ENCODE results near the gene BCAS3.

The BCAS3 gene

GRCh38 chr17:61072648-61073047, 395.0 kb downstream of the BCAS3 start:
- no peak for DNase-seq (ENCODE audit: low spot score)
- TF ChIP-seq CTCF (conservative IDR thresholded peaks at IDR 0.05; ENCODE audit: low read depth), result no peak
- POLR2A ChIA-PET (ENCODE audit: low non-redundant PET), result interaction anchor here (0.6 kb wide), 1 partner anchor 270 kb away, joined by 8 read pairs; no protein-coding TSS in a partner anchor
- CTCF ChIA-PET, result interaction anchor here (0.6 kb wide), 1 partner anchor 130 kb away, joined by 3 read pairs; no protein-coding TSS in a partner anchor
- no peak overlapping the region for H3K27ac ChIP-seq

DNA sequence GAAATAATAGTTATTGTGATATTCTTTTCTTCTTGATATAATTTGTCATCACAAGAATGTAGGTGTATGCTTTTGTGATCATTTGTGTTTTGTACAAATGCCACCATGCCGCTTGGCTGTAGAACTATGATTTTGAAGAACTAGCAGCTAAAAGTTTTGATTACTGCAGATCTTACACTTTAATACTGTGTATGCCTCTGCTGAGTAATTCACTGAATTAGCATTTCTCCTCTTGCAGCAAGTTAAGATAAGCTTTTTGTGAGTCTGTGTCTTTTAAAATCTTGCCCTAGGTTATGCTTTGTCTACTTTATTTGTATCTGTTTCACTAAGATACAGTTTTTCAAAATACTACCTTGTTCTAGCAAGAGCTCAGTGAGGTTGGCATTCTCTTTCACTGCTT, 395.5 kb downstream of the BCAS3 start:
- POLR2A ChIA-PET (ENCODE audit: low non-redundant PET), result no interaction called here
- CTCF ChIA-PET, result no interaction called here
- TF ChIP-seq CTCF (conservative IDR thresholded peaks at IDR 0.05; ENCODE audit: low read depth), result no peak
- no peak for DNase-seq (ENCODE audit: low spot score)
- H3K27ac ChIP-seq, result no peak overlapping the region

DNA sequence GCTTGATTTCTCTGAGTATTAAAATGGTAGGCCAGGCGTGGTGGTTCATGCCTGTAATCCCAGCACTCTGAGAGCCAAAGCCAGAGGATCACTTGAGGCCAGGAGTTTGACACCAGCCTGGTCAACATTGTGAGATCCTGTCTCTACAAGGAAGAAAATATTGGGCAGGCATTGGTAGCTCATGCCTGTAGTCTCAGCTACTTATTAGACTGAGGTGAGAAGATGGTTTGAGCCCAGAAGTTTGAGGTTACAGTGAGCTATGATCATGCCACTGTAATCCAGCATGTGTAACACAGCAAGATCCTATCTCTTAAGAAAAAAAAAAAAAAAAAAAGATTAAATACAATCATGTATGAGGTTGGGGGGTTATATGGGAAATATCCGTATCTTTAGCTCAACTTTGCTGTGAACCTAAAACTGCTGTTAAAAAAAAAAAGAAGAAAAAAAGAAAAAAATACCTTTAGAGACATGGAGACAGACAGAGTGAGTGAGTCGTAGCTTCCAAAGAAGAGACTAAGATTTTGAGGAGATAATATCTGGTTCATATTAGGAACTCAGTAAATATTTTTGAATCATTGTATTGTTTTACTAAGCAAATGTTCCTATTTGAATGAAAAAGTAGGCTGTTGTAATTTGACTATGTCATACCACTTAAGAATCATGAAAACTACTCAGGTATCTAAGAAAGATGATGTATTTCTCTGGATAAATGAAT, 396.3 kb downstream of the BCAS3 start:
- CTCF ChIA-PET, result no interaction called here
- POLR2A ChIA-PET (ENCODE audit: low non-redundant PET), result interaction anchor here (0.6 kb wide), 2 partner anchors 180 to 1160 kb away, joined by 3 to 4 read pairs; no protein-coding TSS in a partner anchor

DNA sequence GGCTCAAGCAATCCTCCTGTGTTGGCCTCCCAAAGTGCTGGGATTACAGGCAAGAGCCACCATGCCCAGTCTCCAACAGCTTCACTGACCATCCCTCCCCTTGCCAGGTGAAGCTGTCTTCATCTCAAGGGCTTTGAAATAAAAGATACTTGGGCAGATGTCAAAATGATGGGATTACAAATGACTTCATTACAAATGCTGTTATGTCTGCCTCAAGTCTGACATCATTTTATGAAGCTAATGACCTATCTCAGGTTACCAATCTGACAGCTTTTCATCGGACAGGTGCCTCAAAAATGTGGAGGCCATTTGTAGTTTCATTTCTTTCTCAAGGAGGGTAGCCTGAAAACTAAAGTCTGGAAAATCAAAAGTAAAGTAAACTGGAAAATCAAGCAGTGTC, 398.3 kb downstream of the BCAS3 start:
- DNase-seq (ENCODE audit: low spot score), result no peak
- CTCF ChIA-PET, result no interaction called here
- H3K27ac ChIP-seq, result no peak overlapping the region
- POLR2A ChIA-PET (ENCODE audit: low non-redundant PET), result no interaction called here
- no peak for TF ChIP-seq CTCF (conservative IDR thresholded peaks at IDR 0.05; ENCODE audit: low read depth)

More for the DNA sequence above, 396.3 kb downstream of the BCAS3 start:
- DNase-seq (ENCODE audit: low spot score), result no peak
- TF ChIP-seq CTCF (conservative IDR thresholded peaks at IDR 0.05; ENCODE audit: low read depth), result no peak
- no peak overlapping the region for H3K27ac ChIP-seq

DNA sequence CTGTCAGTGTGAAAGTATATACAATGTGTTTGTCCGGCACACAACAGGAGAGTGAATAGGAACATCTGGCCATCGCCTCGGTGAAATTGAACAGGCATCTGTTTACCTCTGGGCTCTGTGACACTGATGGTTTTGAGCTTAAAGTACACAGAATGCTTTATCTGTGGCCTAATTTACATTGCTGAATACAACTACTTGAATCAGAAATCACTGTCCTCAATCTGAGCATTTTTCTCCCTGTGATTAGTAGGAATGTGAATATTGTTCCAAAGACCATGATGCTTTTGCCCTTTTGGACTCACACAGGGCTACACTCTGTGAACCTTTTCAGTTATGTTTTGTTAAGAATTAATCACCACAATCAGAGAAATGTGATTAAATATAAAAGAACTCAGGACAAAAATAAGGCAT, 399.0 kb downstream of the BCAS3 start:
- H3K27ac ChIP-seq, result no peak overlapping the region
- TF ChIP-seq CTCF (conservative IDR thresholded peaks at IDR 0.05; ENCODE audit: low read depth), result no peak
- POLR2A ChIA-PET (ENCODE audit: low non-redundant PET), result no interaction called here
- no peak for DNase-seq (ENCODE audit: low spot score)
- CTCF ChIA-PET, result no interaction called here

GRCh38 chr17:61081959-61082358, 404.3 kb downstream of the BCAS3 start:
- ChIA-PET POLR2A (ENCODE audit: low non-redundant PET) (no interaction called here), CTCF (no interaction called here)
- DNase-seq (ENCODE audit: low spot score), result no peak
- no peak overlapping the region for H3K27ac ChIP-seq
- TF ChIP-seq CTCF (conservative IDR thresholded peaks at IDR 0.05; ENCODE audit: low read depth), result no peak

All from RWPE1 (cell line).